HG02588 (cell line): ENCODE data around the gene ASGR1.

Source experiments
- ATAC-seq: cut with Tn5 transposase; IDR thresholded peaks from one replicate; pipeline ENCODE4 v1.9.1; 2021; ENCODE audit warnings: mild to moderate bottlenecking, moderate library complexity; ENCODE audit not compliant: unreplicated experiment

ASGR1 gene

GRCh38 chr17:7124923-7125322 is 54.2 kb downstream of the ASGR1 start:
- no peak for ATAC-seq

GRCh38 chr17:7123844-7124243 is 55.3 kb downstream of the ASGR1 start:
- no peak for ATAC-seq
